Measurements from ENCODE around the gene LARGE1. TPM values are rescaled to one million over a fixed set of nuclear protein-coding genes. Genes with fewer than 3 reads are reported as not detected.

Gene LARGE1
- total and polyA plus RNA-seq, 2 of the 4 experiments (the other 2 are of a cell fraction) = 6.2 to 12.4 TPM

DNA sequence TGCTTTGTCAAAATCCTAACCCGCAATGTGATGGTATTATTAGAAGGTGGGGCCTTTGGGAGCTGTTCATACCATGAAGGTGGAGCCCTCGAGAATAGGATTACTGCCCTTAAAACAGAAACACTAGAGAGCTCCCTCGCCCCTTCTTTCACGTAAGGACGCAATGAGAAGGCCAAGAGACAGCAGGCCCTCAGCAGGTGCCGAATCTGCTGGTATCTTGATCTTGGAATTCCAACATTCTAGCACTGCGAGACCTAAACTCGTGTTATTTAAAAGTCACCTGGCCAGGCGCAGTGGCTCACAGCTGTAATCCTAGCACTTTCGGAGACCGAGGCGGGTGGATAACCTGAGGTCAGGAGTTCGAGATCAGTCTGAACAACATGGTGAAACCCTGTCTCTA, 33.1 kb downstream of the LARGE1 start:
- TF ChIP-seq SMC3 (IDR thresholded peaks at IDR 0.05; ENCODE audit: low read depth, low read length) = no peak
- no peak for TF ChIP-seq RAD21 (IDR thresholded peaks at IDR 0.05; ENCODE audit: low read length)
- no peak for TF ChIP-seq MAZ (IDR thresholded peaks at IDR 0.05; ENCODE audit: borderline replicate concordance, low read depth, low read length)
- TF ChIP-seq POLR2A (IDR thresholded peaks at IDR 0.05; ENCODE audit: low read depth, low read length) = no peak
- no peak for TF ChIP-seq CEBPB (IDR thresholded peaks at IDR 0.05; ENCODE audit: low read depth, low read length)
- TF ChIP-seq BHLHE40 (IDR thresholded peaks at IDR 0.05; ENCODE audit: low read depth, low read length) = no peak
- TF ChIP-seq, protein P1, sequence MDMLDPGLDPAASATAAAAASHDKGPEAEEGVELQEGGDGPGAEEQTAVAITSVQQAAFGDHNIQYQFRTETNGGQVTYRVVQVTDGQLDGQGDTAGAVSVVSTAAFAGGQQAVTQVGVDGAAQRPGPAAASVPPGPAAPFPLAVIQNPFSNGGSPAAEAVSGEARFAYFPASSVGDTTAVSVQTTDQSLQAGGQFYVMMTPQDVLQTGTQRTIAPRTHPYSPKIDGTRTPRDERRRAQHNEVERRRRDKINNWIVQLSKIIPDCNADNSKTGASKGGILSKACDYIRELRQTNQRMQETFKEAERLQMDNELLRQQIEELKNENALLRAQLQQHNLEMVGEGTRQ (IDR thresholded peaks at IDR 0.05; ENCODE audit: low read depth, low read length) = no peak
- no peak for TF ChIP-seq CHD1 (IDR thresholded peaks at IDR 0.05; ENCODE audit: low read depth, low read length)
- TF ChIP-seq, protein P2, sequence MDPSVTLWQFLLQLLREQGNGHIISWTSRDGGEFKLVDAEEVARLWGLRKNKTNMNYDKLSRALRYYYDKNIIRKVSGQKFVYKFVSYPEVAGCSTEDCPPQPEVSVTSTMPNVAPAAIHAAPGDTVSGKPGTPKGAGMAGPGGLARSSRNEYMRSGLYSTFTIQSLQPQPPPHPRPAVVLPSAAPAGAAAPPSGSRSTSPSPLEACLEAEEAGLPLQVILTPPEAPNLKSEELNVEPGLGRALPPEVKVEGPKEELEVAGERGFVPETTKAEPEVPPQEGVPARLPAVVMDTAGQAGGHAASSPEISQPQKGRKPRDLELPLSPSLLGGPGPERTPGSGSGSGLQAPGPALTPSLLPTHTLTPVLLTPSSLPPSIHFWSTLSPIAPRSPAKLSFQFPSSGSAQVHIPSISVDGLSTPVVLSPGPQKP (IDR thresholded peaks at IDR 0.05; ENCODE audit: borderline replicate concordance, low read depth, low read length) = no peak
- TF ChIP-seq MAFK (IDR thresholded peaks at IDR 0.05; ENCODE audit: low read depth, low read length) = no peak
- TF ChIP-seq, protein P3, sequence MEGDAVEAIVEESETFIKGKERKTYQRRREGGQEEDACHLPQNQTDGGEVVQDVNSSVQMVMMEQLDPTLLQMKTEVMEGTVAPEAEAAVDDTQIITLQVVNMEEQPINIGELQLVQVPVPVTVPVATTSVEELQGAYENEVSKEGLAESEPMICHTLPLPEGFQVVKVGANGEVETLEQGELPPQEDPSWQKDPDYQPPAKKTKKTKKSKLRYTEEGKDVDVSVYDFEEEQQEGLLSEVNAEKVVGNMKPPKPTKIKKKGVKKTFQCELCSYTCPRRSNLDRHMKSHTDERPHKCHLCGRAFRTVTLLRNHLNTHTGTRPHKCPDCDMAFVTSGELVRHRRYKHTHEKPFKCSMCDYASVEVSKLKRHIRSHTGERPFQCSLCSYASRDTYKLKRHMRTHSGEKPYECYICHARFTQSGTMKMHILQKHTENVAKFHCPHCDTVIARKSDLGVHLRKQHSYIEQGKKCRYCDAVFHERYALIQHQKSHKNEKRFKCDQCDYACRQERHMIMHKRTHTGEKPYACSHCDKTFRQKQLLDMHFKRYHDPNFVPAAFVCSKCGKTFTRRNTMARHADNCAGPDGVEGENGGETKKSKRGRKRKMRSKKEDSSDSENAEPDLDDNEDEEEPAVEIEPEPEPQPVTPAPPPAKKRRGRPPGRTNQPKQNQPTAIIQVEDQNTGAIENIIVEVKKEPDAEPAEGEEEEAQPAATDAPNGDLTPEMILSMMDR (conservative IDR thresholded peaks at IDR 0.05; ENCODE audit: low read depth, low read length) = no peak
- TF ChIP-seq RFX5 (IDR thresholded peaks at IDR 0.05; ENCODE audit: low read depth, low read length) = no peak
- no peak for TF ChIP-seq RCOR1 (IDR thresholded peaks at IDR 0.05; ENCODE audit: insufficient replicate concordance, low read length)
- no peak for TF ChIP-seq NFE2L2 (IDR thresholded peaks at IDR 0.05; ENCODE audit: low read depth, low read length)
- no peak for TF ChIP-seq FOS (IDR thresholded peaks at IDR 0.05; ENCODE audit: low read depth, low read length)
- TF ChIP-seq MXI1 (IDR thresholded peaks at IDR 0.05; ENCODE audit: borderline replicate concordance, low read depth, low read length) = no peak
- no peak overlapping the region for H3K4ac ChIP-seq (ENCODE audit: low read depth, low read length)
- no peak overlapping the region for H3K4me3 ChIP-seq (ENCODE audit: insufficient read depth, low read depth, low read length)
- H2BK20ac ChIP-seq (ENCODE audit: low read depth, low read length) = no peak overlapping the region
- WGBS, 2 experiments (ENCODE audit: extremely low coverage in 2 of 2, insufficient read length in 1 of 2) = 93% methylated on average over 4 of the region's 13 CpGs; no CpG with 5 or more reads in 1 of the 2 experiments
- no peak overlapping the region for H3K56ac ChIP-seq (ENCODE audit: extremely low read depth, insufficient read depth, low read length)
- no peak overlapping the region for H2AFZ ChIP-seq (replicated peaks; ENCODE audit: low read length, poor library complexity)
- DNase-seq (no peak), ATAC-seq (ENCODE audit: low read depth) (no peak)
- H2BK120ac ChIP-seq (ENCODE audit: low read depth, low read length) = no peak overlapping the region
- ChIA-PET CTCF (no interaction called here), POLR2A (ENCODE audit: unreplicated experiment) (no interaction called here)
- H3K9ac ChIP-seq (ENCODE audit: low read depth, low read length) = no peak overlapping the region
- peaks cover 11 to 39% of the 10 kb centered on the region in 2 experiments for H3K79me1 ChIP-seq (ENCODE audit: low read depth in 1 of 2, low read length in 2 of 2)
- H4K5ac ChIP-seq (ENCODE audit: low read depth, low read length) = no peak overlapping the region
- H2AK9ac ChIP-seq (replicated peaks; ENCODE audit: low read depth, low read length, poor library complexity) = no peak overlapping the region
- H3K4me2 ChIP-seq (ENCODE audit: low read depth, low read length) = no peak overlapping the region
- no peaks in the 10 kb centered on the region for H3K27me3 ChIP-seq (ENCODE audit: control insufficient read depth, insufficient read depth, low read length)
- H4K20me1 ChIP-seq (ENCODE audit: insufficient read depth, low read length) = no peaks in the 10 kb centered on the region
- no peak overlapping the region for H2BK15ac ChIP-seq (ENCODE audit: low read depth, low read length)
- H4K91ac ChIP-seq (ENCODE audit: insufficient read depth, low read depth, low read length) = no peak overlapping the region
- H2BK5ac ChIP-seq (ENCODE audit: low read depth, low read length, poor library complexity, severe bottlenecking) = no peak overlapping the region
- no TSS peak for BruUV-seq (replicated peaks)
- no peaks in the 10 kb centered on the region for H3K9me3 ChIP-seq (ENCODE audit: control insufficient read depth, insufficient read depth, low read length)
- H3K9me1 ChIP-seq (ENCODE audit: insufficient read depth, low read length) = peaks cover 7% of the 10 kb centered on the region; the same call in 1 of the 2 replicates
- H2AK5ac ChIP-seq (ENCODE audit: low read depth, low read length) = no peak overlapping the region
- no peak overlapping the region for H3K18ac ChIP-seq (ENCODE audit: low read depth, low read length)
- no peaks in the 10 kb centered on the region for H3K36me3 ChIP-seq (ENCODE audit: control insufficient read depth, insufficient read depth, low read length)
- intact Hi-C loops (cut with micrococcal nuclease) (no loop called here), in situ Hi-C loops (cut with MboI; ENCODE audit: low sequenced_read_pairs) (no loop called here), dilution Hi-C loops (cut with HindIII; ENCODE audit: low sequenced_read_pairs, unreplicated experiment) (no loop called here)
- H3K27ac ChIP-seq (ENCODE audit: insufficient read depth, low read length) = no peak overlapping the region
- no peak overlapping the region for H3K23ac ChIP-seq (ENCODE audit: low read depth, low read length)
- H4K8ac ChIP-seq (ENCODE audit: low read depth in 2 of 2, low read length in 2 of 2) = no peak overlapping the region
- H3K14ac ChIP-seq (replicated peaks; ENCODE audit: low read depth, low read length) = no peak overlapping the region
- no peaks in the 10 kb centered on the region for H3K4me1 ChIP-seq (ENCODE audit: control insufficient read depth, insufficient read depth, low read length)

Measured in IMR-90 (cell line).